Measurements from ENCODE around the gene MYRIP. TPM values are rescaled to one million over a fixed set of nuclear protein-coding genes. Genes with fewer than 3 reads are reported as not detected.

Gene MYRIP
- total and polyA plus RNA-seq, 10 of the 15 experiments (the other 5 are each of a cell fraction or from before 2014, with no cell fraction given): 0.03 to 0.08 (median 0.04) TPM; not detected in 6

DNA sequence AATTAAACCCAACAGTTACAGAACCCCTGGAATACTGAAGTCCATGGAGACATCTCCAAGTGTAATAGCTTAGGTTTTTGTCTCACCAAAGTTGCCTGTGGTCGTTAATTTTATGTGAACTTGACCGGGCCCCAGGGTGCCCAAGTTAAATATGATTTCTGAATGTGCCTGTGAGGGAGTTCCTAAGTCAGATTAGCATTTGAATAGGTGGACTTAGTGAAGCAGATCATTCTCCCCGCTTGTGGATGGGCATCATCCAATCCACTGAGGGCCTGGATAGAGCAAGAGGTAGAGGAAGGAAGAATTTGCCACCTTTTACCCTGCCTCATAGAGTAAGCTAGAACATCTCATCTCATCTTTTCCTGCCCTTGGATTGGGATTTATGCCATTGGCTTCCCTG lies 203.0 kb downstream of the MYRIP start (continued):
- TF ChIP-seq TARDBP (IDR thresholded peaks at IDR 0.05; ENCODE audit: borderline replicate concordance) (no peak), ZNF274 (IDR thresholded peaks at IDR 0.05; ENCODE audit: insufficient read depth, insufficient read length) (no peak), NR2C1 (IDR thresholded peaks at IDR 0.05) (no peak), WRNIP1 (IDR thresholded peaks at IDR 0.05; ENCODE audit: borderline replicate concordance, low read depth, low read length) (no peak)

DNA sequence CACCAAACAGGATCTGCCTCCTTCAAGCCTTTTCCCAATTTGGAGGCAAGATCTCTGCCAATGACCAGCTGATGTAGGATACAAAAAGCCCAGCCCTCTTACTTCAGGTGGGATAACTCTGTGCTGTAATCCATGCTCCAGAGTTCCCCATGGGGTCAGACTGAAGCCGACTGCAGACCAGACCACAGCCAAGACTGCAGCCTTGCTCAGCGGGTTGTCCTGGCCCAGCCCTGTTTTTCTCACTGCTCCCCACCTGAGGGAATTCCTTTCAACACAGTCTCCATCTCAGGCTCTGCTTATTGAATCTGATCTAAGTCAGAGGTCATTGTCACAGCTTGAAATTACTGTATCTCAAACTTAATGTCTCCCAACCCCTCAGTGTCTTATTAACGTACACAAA lies 207.0 kb downstream of the MYRIP start:
- SMC1A ChIA-PET (ENCODE audit: uncharacterized antibody, unreplicated experiment): no interaction called here
- TF ChIP-seq CEBPB (IDR thresholded peaks at IDR 0.05; ENCODE audit: borderline replicate concordance in 1 of 2, low read depth in 2 of 2, low read length in 2 of 2) (no peak), WRNIP1 (IDR thresholded peaks at IDR 0.05; ENCODE audit: borderline replicate concordance, low read depth, low read length) (no peak), TCF3 (IDR thresholded peaks at IDR 0.05; ENCODE audit: borderline replicate concordance, insufficient read depth, low read depth, low read length) (no peak), NFYA (IDR thresholded peaks at IDR 0.05; ENCODE audit: borderline replicate concordance, low read depth, low read length) (no peak), MXI1 (IDR thresholded peaks at IDR 0.05; ENCODE audit: low read depth, low read length) (no peak), BMI1 (IDR thresholded peaks at IDR 0.05; ENCODE audit: borderline replicate concordance) (no peak)
- TF ChIP-seq, protein P1, sequence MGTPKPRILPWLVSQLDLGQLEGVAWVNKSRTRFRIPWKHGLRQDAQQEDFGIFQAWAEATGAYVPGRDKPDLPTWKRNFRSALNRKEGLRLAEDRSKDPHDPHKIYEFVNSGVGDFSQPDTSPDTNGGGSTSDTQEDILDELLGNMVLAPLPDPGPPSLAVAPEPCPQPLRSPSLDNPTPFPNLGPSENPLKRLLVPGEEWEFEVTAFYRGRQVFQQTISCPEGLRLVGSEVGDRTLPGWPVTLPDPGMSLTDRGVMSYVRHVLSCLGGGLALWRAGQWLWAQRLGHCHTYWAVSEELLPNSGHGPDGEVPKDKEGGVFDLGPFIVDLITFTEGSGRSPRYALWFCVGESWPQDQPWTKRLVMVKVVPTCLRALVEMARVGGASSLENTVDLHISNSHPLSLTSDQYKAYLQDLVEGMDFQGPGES (IDR thresholded peaks at IDR 0.05): no peak
- TF ChIP-seq, protein P2, sequence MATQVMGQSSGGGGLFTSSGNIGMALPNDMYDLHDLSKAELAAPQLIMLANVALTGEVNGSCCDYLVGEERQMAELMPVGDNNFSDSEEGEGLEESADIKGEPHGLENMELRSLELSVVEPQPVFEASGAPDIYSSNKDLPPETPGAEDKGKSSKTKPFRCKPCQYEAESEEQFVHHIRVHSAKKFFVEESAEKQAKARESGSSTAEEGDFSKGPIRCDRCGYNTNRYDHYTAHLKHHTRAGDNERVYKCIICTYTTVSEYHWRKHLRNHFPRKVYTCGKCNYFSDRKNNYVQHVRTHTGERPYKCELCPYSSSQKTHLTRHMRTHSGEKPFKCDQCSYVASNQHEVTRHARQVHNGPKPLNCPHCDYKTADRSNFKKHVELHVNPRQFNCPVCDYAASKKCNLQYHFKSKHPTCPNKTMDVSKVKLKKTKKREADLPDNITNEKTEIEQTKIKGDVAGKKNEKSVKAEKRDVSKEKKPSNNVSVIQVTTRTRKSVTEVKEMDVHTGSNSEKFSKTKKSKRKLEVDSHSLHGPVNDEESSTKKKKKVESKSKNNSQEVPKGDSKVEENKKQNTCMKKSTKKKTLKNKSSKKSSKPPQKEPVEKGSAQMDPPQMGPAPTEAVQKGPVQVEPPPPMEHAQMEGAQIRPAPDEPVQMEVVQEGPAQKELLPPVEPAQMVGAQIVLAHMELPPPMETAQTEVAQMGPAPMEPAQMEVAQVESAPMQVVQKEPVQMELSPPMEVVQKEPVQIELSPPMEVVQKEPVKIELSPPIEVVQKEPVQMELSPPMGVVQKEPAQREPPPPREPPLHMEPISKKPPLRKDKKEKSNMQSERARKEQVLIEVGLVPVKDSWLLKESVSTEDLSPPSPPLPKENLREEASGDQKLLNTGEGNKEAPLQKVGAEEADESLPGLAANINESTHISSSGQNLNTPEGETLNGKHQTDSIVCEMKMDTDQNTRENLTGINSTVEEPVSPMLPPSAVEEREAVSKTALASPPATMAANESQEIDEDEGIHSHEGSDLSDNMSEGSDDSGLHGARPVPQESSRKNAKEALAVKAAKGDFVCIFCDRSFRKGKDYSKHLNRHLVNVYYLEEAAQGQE (IDR thresholded peaks at IDR 0.05; ENCODE audit: low read depth, low read length): no peak

More for the DNA sequence above, 207.0 kb downstream of the MYRIP start:
- CTCF ChIA-PET: interaction anchor here (1.5 kb wide), 1 partner anchor 8 kb away, joined by 3 read pairs; no protein-coding TSS in a partner anchor
- H3K9ac ChIP-seq (ENCODE audit: control insufficient read depth, insufficient read depth, low read length): no peak overlapping the region
- no peak for FAIRE-seq
- no TSS peak for BruUV-seq (replicated peaks)
- DNase-seq (ENCODE audit: low read depth, low spot score): no peak
- no peak overlapping the region for H3K27ac ChIP-seq (ENCODE audit: control insufficient read depth, insufficient read depth)
- H3K27me3 ChIP-seq (replicated peaks in 1 of 2; ENCODE audit: control insufficient read depth in 2 of 2, insufficient read depth in 2 of 2, low read length in 1 of 2): peaks cover 0 to 5% of the 10 kb centered on the region in 2 experiments; a peak in 1 of 4 replicates
- in situ Hi-C loops (cut with MboI): no loop called here
- no peaks in the 10 kb centered on the region for H4K20me1 ChIP-seq (ENCODE audit: control insufficient read depth, insufficient read depth)
- 53% methylated on average over 2 of the region's 3 CpGs for WGBS (ENCODE audit: insufficient coverage, insufficient replicate concordance, low lambda C conversion rate, missing lambda C conversion rate)
- H3K4me3 ChIP-seq: no peak overlapping the region
- H3K4me1 ChIP-seq (ENCODE audit: control insufficient read depth, insufficient read depth, low read length): no peaks in the 10 kb centered on the region
- H2AFZ ChIP-seq (ENCODE audit: control insufficient read depth, low read depth, low read length): no peak overlapping the region
- no peaks in the 10 kb centered on the region for H3K36me3 ChIP-seq (ENCODE audit: control insufficient read depth in 2 of 2, insufficient read depth in 2 of 2, low read length in 1 of 2)
- no peaks in the 10 kb centered on the region for H3K9me3 ChIP-seq (replicated peaks; ENCODE audit: control insufficient read depth, insufficient read depth, low read length)
- intact Hi-C loops (cut with micrococcal nuclease; ENCODE audit: unreplicated experiment): no loop called here
- no peak for ATAC-seq
- RAD21 ChIA-PET (ENCODE audit: unreplicated experiment): no interaction called here
- no peak overlapping the region for H3K4me2 ChIP-seq (ENCODE audit: control insufficient read depth, insufficient read depth)
- H3K79me2 ChIP-seq (ENCODE audit: control insufficient read depth, insufficient read depth, low read length): no peaks in the 10 kb centered on the region
- POLR2A ChIA-PET: no interaction called here

Measured in GM12878 (cell line).